Measurements from ENCODE around the gene C15orf40.

C15orf40 gene

DNA sequence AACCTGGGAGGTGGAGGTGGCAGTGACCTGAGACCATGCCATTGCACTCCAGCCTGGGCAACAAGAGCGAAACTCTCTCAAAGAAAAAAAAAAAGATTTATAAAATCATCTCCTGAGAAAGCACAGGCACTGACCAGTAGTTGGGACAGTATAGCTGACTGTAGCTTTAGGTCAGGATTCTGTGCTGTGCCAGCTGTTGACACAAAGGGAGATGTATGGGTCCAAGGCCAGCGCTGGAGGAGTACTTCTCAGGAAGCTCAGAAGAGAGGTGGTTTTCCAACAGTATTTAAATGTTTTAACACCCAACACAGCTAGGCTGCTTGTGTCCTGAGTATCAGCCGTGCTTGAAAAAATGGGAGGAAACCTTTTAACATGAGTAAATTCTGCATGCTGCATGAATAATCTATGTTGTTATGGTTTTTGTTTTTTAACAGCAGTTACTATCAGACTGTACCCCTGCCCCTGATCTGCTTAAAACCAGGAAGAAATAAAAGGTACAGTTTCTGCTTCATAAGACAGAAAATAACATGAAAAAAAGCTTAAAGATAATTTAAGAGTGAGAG, 18.9 kb downstream of the C15orf40 start:
- DNase-seq = no peak

DNA sequence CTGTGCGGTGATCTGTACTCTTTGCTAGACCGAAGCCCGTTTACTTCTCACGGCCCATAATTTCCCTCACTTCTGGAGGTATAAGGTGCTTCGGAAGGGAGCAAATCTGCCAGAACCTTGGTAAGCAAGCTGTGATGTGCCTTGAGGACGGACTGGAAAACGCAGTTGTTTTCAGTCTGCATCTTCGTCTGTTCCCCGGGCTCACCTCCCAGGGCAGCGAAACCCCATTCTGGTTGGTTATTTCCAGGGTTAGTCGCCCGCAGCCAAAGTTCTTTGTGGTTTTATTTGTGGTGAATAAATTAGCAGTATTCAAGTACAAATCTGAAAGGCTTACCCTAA, 25.0 kb downstream of the C15orf40 start:
- peak; percentile 3 for DNase-seq

- peak; percentile 97 for DNase-seq
Observed at GRCh38 chr15:82985688-82986441, 25.6 kb downstream of the C15orf40 start, which contains the start of gene RAMAC. Gene RAMAC (plus strand): TSS chr15:82986210. CDS start chr15:82989019, 2,809 bp downstream.

GRCh38 chr15:82980981-82981380, 30.5 kb downstream of the C15orf40 start:
- no peak for DNase-seq

DNA sequence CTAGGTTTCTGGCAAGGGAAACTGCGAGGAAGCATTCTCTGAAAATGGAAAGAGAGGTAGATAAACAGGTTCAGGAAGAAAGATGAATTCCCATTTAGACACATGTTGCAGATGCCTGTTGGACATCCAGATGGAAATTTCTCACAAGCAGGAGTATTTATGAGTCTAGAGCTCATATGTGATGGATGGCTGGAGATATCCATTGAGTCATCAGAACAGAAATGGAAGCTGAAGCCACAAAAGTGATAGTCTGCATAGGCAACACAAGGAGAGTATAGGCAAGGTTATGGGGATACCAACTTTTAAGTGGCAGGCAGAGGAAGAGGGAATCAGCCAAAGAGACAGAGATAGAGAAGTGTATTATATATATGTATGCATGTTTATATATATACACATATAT, 31.7 kb downstream of the C15orf40 start:
- DNase-seq = no peak

GRCh38 chr15:82978438-82978837, 33.0 kb downstream of the C15orf40 start:
- DNase-seq = no peak

- DNase-seq = no peak
Observed at GRCh38 chr15:82977076-82977475, 34.4 kb downstream of the C15orf40 start.

DNA sequence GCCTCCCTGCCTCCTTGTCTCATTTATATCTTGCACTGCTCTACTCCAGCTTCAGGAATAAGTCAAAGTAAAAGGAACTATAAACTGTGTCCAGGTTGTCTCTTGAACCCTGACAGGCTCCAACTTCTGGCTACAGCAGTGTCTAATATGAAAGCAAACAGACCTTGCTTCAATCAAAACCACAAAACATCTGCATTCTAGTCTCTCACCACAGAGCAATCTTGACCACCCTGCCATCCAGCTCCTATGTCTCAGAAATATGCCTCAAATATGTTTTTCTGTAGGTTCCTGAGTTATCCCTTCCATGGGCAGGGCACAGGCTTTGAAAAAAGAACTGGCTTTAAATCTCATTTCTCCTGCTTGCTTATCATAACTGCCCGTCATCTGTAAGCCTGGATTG, 38.4 kb downstream of the C15orf40 start:
- peak; percentile 8 for DNase-seq

DNA sequence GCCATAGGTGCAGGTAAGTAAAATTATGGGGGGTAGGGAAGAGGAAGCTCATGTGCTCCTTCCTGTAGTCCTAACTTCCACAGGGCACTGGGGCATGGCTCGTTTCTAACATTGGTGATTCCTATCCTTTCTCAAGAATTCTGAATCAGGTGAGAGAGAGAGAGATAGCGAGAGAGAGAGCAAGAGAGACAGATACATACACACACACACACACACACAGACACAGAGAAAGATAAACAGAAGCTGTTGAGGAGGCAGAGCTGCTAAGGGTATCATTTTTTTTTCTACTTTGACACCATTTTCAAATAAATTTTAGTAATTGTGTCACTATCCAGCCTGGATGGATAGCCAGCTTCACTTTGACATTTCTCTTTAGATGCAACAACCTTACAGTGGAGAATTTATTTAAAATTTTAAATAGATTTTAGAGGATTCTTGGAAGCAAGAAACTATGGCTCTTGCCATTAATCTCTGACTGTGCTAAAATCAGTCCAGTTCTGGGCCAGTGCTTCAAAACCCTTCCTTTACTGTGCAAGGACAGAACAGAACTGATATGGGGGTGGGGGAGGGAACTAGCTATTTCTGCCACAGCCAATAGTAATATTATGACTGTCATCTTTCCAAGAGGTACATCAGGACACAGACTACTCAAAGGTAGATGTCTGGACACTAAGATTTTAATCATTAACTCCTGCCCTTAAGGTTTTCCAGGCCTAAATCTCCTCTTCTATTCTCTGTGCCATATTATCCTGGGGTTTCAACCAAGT, 40.0 kb downstream of the C15orf40 start:
- DNase-seq = no peak

DNA sequence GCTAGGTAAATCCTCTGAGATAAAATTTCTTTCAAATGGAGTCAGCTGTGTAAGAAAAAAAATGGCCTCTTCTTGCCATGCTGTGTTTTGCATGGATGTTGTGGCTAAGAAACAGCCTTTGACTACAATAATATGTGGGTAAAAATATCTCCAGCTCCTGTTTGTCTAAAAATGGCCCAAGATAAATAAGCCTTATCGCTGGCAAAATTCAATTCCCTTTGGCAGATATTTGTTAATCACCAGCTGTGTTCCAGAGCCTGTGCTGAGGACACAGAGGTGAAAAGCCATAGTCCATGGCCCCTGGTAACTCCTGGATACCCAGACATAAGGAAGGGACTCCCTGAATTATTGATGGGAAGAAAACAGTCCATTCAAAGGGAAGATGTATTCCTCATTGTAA, 40.7 kb downstream of the C15orf40 start:
- DNase-seq = no peak

DNA sequence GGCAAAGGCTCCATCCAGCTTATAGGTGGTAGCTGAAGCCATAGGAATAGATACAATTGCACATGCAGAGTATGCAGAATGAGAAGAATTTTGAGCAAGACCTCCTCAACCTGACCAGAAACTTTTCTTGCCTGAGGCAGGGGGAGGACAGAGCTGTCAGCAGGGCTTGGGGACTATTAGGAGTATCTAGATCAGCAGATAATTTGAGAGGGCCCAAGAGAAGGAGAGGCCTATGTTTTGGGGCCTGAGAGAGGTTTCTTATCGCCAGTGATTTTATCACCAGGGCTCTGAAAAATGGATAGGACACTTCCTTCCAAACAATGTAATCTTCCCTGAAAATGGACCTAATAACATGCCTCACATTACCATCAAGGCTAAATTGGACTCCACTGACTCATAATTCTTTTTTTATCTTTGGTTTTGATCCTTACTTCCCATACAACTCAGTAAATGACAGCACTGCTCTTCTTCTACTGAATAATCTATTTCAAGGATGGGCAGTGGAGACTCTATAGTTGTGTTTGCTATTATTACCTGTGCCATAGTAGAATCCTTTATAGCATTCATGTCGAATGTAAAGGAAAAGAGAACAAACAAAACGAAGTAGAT, 41.3 kb downstream of the C15orf40 start:
- no peak for DNase-seq

GRCh38 chr15:82969353-82969752, 42.1 kb downstream of the C15orf40 start:
- DNase-seq = no peak

- DNase-seq = peak; percentile 78
Observed at GRCh38 chr15:82968066-82968465, 43.4 kb downstream of the C15orf40 start.

GRCh38 chr15:82966671-82967071, 44.8 kb downstream of the C15orf40 start:
- no peak for DNase-seq

DNA sequence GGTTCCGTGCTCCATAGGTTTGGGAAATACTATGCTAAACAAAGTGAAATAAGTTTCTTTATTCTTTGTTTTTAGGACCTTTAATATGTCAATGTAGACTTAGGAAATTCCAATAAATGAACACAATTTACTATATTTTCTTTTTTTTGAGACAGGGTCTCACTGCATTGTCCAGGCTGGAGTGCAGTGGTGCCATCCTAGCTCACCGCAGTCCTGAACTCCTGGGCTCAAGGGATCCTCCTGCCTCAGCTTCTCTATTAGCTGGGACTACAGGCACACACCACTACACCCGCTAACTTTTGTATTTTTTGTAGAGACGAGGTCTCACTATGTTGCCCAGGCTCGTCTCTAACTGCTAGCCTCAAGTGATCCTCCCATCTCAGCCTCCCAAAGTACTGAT, 46.5 kb downstream of the C15orf40 start:
- no peak for DNase-seq

DNA sequence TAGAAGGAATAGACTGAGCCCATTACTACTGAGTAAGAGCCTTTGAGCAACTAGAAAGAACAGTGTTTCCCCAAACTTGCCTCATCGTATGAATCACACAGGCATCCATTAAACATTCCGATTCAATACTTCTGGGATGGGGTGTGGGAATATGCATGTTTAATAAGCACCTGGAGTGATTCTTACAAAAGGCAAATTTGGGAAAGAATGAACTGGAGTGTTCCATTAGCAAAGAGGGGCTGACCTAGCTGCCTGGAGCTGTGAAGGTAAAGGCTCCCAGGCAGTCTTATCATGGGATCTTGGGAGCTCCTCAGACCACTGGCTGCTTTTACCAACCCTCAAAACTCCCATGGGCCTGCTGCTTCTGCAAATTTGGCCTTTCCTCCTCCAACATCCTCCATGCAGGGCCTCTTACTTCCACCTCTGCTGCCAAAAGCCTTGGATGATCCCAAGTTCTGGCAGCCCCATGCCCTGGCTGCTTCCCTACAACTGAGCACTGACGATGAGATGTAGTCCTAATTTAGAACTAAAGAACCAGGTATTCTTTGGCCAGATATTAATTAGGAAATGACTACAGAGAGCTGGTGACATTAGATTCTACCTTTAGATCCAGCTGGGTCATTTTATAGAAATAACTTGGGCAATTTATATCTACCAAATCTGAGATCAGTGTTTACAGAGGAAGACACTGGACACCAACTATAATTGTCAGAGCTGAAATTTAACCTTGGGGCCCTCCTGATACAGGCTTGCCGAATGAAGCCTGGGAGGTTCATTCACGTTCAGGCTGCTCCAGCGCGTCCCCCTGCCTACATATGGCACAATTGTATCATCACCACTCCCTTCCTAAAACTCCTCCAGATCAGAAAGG, 47.7 kb downstream of the C15orf40 start:
- peak; percentile 77 for DNase-seq

- DNase-seq = no peak
Observed at GRCh38 chr15:82960766-82961165, 50.7 kb downstream of the C15orf40 start.

GRCh38 chr15:82959423-82959822, 52.0 kb downstream of the C15orf40 start:
- DNase-seq = no peak

GRCh38 chr15:82958638-82959037, 52.8 kb downstream of the C15orf40 start:
- DNase-seq = no peak

DNA sequence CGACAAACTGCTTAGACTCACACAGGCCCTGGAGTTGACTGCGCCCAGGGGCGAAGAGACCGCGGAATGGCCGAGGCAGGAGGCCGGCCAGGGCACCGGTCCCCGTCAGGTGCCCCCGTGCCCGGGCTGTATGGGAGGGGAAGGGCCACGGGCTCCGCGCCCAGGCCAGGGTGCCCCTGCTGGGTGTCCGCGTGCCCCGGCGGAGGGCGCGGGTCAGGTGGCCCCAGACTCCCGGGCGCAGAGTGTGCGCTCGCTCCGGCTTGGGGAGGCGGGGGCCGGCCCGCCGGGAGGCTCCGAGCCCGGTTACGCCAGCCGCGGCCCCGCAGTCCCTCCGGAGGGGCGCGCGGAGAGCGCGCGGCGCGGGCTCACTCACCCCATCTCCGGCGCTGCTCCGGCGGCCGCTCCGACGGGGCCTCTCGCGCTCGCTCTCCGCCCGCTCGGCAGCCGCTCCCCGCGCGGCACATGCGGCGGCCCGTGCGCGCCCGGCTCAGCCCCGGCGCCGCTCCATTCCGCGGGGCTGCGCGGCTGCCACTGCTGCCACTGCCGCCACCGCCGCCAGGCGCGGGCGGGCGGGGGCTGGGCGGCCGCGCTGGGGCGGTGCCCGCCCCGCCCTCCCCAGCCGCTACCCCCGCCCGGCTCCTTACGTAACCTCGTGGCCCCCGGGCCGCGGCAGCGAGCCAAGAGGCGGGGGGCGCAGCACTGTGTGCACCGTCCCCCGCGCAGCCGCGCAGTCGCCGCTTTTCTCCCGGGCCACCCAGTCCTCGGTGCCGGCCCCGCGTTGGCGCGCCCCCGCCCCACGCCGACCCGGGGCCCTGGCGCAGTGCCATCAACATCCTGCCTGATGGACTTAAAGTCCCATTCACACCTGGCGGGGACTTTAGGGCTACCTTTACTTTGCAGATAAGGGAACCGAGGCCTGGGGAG, 59.0 kb downstream of the C15orf40 start, which contains the start of gene HOMER2:
Gene HOMER2 (minus strand): TSS at position 563 of the 924 bp plus-strand sequence. CDS start 185 bp downstream, at position 378.
- DNase-seq = peak; percentile 14

DNA sequence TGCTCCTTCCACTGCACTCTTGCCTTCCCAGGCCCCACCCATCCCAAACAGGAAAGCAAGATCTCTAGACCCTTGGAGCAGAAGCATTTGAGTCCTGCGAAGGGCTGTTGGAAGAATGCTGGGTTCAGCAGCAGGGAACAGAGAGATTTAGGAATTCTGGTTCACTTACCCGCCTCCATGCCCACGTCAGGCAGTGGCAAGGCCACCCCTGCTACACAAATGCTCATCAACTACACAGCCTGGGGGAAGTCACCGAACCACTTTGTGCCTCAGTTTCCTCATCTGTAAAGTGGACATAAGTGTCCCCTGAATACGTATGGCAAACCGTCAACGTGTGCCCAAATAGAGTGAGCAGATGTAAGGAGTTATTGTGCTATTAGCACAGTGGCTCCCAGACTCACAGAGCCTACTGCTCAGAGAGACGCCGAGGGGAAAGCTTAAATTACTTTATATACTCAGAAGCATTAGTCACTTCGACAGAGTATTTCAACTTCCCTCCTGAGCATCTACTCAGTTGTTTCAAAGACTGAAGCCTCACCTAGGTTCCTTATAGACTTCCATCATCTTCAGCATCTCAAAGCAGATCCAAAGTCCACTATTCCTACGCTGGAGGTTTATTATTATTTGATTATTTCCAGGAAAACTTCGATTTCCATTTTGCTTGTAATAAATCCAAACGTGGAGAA, 59.8 kb downstream of the C15orf40 start:
- peak; percentile 21 for DNase-seq

All from fibroblast of upper back skin (primary cell).